Medulla oblongata (tissue), 1 donor: Measurements from ENCODE around the gene RLBP1.
"Not testable (repeated sequence)": the region's sequence is repeated elsewhere in the genome, so short reads cannot be mapped to it uniquely, and the experiment has no call there.

Source experiments
- DNase-seq: peaks from one replicate; pipeline ENCODE4 v3.0.0-alpha.2; 2015; ENCODE audit errors: extremely low spot score

The RLBP1 gene

GRCh38 chr15:89221543-89221942, at the start of gene RLBP1:
RLBP1 (minus strand) TSS chr15:89221579; CDS start chr15:89218975, 2,604 bp downstream.
- peak; percentile 58 for DNase-seq

- not testable (repeated sequence) for DNase-seq
Observed at GRCh38 chr15:89250142-89250541, 28.8 kb upstream of the RLBP1 start.

- no peak for DNase-seq
Observed at GRCh38 chr15:89248584-89248983, 27.2 kb upstream of the RLBP1 start.

- no peak for DNase-seq
Observed at GRCh38 chr15:89247446-89247845, 26.1 kb upstream of the RLBP1 start.

GRCh38 chr15:89244574-89244903, 23.2 kb upstream of the RLBP1 start:
- no peak for DNase-seq

GRCh38 chr15:89243691-89244573, 22.6 kb upstream of the RLBP1 start, which contains the start of gene FANCI:
FANCI (plus strand) TSS chr15:89243979; CDS start chr15:89247648, 3,669 bp downstream.
- DNase-seq, result peak; percentile 94

- DNase-seq, result no peak
Observed at GRCh38 chr15:89243046-89243690, 21.8 kb upstream of the RLBP1 start.

GRCh38 chr15:89239883-89240810, 18.8 kb upstream of the RLBP1 start:
- not testable (repeated sequence) for DNase-seq

- no peak for DNase-seq
Observed at GRCh38 chr15:89231832-89232231, 10.5 kb upstream of the RLBP1 start.

- DNase-seq, result no peak
Observed at GRCh38 chr15:89230277-89230676, 8.9 kb upstream of the RLBP1 start.

GRCh38 chr15:89227425-89227824, 6.0 kb upstream of the RLBP1 start:
- DNase-seq, result no peak

GRCh38 chr15:89226359-89227221, 5.2 kb upstream of the RLBP1 start:
- DNase-seq, result no peak

- no peak for DNase-seq
Observed at GRCh38 chr15:89225588-89225987, 4.2 kb upstream of the RLBP1 start.

GRCh38 chr15:89218531-89218930, 2.8 kb downstream of the RLBP1 start:
- DNase-seq, result no peak

GRCh38 chr15:89217686-89218376, 3.5 kb downstream of the RLBP1 start:
- DNase-seq, result no peak

- DNase-seq, result no peak
Observed at GRCh38 chr15:89217031-89217430, 4.3 kb downstream of the RLBP1 start.

GRCh38 chr15:89215627-89216026, 5.8 kb downstream of the RLBP1 start:
- DNase-seq, result no peak

- no peak for DNase-seq
Observed at GRCh38 chr15:89211678-89212170, 9.7 kb downstream of the RLBP1 start.

GRCh38 chr15:89209057-89209456, 12.3 kb downstream of the RLBP1 start:
- DNase-seq, result no peak

GRCh38 chr15:89208256-89208655, 13.1 kb downstream of the RLBP1 start:
- DNase-seq, result no peak
